CD4-positive, alpha-beta T cell treated with Interleukin-17A for 4 hours (primary cell): Measurements from ENCODE around the gene ITGB5.
"Not testable (repeated sequence)": the region's sequence is repeated elsewhere in the genome, so short reads cannot be mapped to it uniquely, and the experiment has no call there.

Source experiments
- DNase-seq: peaks from one replicate; pipeline ENCODE4 v3.0.0-alpha.2; 2020; ENCODE audit warnings: mixed read lengths

The ITGB5 gene

DNA sequence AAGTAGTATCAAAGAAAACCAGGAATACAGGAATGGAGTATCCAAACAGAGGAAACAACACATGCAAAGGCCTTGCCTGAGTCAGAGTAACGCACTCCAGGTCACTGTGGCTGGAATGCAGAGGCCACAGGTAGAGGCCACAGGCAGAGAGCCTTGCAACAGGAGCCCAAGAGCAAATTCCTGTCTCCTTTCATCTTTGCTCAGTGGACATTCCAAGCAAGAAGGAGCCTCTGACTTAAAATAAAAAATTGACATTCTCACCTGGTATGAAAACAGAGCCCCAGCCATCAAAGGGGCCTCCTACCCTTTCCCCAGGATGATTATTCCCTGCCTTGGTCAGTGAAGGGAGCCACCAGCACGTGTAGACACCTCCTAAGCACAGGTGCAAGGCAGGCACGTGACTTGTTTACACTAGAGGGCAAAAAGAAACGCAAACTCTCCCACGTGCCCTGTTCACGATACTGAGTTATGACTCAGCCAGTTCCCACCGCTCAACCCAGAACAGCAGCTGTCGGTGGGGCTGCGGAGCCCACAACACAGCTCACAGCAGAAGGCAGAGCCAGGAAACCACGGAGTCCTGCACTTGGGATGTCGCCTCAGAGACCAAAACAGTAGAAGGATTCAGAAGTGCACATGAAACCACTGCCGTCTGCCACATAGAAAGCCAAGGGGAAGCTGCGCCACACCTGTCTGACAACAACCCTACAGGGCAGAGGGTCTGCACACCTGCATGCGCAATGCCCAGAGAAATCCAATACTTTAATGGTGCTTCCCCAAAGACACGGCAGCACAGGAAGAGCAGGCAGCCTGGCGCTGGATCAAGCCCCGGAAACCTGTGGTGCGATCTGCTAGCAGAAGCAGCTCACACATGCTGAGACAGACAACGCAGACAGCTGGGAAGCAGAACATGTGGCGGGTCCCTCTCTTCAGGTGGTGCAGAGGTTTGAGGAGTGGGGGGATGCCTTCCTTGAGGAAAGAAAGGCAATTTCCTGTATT, 52.1 kb downstream of the ITGB5 start:
- peak; percentile 51 for DNase-seq

DNA sequence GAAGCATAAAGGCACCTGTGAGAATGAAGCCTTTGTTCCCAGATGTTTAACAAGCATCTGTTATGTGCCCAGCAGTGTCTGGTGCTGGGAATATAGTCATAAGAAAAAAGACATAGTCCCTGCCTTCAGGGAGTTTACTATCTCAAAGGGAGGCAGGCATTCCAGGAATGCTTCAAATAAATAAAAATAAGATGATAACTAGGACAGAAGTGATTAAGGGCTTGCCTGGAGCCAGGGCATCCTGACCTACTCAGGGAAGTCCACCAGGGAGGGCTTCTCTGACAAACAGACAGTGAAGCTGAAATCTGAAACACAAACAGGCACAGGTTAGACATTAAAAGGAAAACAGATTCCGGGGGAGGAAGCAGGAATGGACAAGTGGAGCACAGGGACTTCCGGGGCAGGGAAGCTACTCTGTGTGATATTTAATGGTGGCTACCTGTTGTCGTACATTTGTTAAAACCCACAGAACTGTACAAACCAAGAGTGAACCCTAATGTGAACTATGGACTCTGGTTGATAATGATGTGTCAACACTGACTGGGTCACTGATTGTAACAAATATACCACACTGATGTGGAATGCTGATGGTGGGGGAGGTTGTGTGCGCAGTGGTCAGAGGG, 53.3 kb downstream of the ITGB5 start:
- DNase-seq: no peak

DNA sequence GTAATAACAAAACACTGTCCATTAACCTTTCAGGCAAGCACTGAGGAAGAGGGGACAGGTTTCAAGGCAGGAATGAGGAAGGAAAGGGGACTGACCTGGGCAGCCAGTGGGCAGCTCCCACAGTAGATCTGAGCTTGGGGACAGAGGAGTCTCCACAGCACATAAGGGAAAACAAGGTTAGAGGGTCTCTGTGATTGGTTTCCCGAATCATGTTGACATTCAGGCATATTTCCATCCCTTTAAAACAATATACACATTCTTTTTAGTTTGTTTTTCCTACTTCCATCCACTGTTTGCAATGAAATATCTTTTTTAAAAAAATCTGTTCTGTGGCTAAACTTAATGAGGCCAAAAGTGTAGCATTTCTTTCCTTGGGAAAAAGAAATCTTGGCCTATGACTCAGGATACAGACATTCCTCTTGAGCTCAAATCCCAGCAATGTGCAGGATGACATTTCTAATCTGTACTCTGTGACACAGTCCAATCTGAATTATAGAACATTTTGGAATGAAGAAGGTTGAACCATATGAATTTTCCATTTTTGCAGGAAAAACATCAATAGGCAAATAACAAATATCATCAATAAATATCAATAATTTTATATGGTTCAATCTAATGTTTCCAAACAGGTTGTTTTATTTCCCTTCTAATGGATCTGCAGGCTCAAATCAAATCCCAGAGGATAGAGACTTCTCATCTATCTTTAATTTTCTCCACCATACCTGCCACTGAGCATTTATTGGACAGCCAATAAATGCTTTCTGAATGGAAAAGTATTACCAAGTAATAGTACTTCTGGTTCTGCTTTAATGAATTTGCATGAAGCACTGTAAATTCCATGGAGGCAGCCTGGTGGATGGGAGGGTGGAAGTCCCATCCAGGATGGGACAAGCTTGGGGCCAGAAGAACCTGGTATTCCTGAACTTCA, 54.1 kb downstream of the ITGB5 start:
- DNase-seq: no peak

DNA sequence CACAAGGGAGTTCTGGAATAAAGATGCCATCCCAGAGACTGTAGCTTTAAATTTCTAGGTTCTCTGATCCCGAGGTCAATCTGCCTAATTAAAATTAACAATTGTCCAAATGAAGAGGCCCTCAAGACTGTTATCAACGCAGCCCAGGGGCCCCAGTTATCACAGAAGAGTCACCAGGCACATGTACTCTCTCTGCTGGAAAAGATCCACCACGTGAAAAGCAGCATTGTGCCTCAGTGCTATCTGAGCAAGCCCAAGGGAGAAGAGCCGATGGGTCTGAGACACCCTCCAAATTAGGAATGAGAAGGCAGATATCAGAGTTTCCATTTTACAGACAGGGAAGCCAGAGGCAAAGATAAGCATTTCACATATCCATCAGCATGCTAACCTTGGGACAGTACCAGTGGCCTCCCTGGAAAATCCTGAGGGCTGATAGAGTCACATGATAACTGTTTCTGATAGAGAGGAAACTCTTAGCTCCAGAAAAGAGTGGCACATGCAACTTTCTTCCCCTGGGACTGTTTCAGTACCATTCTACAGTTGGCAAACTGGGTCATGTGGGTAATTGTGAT, 55.5 kb downstream of the ITGB5 start:
- DNase-seq: no peak

DNA sequence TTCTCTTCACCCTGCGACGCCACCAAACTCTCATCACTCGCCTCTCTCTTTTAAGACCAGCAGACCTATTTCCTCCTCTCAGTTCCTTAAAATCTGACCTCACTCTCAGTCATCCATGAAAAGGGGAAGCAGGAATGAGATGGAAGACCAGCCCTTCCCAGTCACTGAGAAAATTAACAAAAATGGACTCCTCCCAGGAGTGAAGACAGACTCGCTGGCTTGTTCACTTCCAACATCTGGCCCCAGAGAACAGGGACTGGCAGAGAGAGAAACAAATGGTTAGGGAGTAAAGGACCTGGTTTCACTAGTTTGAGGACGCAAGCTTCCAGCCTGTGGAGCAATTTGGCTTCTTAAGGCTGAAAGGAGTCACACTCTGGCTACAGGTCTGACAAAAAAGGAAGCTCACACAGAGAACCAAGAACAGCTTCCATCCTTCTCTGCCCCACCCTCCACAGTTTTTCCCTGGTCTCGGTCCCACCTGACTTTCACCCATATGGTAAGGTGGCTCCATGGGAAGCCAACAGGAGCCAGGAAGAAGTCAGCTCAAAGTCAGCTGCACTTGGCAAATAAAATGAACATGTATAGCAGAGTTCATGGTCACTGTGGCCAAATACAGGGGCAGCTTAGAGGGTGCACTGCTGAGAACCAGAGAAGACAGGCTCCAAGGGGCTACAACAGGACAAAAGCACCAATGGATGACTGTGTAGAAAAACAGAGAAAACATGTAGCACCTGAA, 57.2 kb downstream of the ITGB5 start:
- no peak for DNase-seq

DNA sequence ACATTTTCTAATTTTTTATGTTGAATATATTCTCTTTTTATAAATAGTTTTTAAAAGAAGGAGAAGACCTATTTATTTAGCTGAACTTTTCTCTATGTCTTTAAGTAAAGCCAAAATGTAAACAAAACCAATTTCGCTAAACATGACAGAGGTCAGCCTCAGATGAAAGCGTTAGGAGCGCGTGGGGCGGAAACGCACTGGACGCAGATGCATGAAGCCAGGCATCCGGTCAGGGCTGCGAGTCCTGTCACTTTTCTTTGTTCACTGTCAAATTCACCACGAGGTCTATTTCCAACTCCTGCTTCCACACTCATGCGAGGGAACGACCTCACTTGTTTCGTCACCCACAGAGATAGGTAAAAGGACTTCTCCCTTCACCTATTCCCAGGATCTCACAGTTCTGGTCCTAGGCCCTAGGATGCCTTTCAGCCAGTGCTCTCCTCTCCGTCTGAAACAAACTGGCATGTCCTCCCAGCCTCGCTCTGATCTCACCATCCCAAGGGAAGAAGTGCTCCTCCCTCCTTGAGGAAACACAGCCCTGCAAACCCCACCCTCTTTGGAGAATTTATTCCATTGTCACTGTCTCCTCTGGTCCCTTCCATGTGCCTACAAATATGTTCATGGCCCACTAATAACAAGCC, 57.9 kb downstream of the ITGB5 start:
- no peak for DNase-seq

DNA sequence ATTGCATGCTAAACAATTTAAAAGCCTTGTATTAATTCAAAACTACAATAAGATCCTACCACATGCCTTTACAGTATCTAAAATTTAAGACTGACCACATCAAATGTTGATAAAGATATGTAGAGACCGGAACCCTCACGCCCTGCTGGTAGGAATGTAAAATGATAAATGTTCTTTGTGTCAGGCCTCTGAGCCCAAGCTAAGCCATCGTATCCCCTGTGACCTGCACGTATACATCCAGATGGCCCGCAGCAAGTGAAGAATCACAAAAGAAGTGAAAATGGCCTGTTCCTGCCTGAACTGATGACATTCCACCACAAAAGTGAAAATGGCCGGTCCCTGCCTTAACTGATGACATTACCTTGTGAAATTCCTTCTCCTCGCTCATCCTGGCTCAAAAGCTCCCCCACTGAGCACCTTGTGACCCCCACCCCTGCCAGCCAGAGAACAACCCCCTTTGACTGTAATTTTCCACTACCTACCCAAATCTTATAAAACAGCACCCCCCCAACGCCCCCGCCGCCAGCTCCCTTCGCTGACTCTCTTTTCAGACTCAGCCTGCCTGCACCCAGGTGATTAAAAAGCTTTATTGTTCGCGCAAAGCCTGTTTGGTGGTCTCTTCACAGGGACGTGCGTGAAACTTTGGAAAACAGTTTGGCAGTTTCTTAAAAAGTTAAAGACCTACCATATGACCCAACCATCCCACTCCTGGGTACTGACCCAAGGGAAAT, 59.5 kb downstream of the ITGB5 start:
- not testable (repeated sequence) for DNase-seq

DNA sequence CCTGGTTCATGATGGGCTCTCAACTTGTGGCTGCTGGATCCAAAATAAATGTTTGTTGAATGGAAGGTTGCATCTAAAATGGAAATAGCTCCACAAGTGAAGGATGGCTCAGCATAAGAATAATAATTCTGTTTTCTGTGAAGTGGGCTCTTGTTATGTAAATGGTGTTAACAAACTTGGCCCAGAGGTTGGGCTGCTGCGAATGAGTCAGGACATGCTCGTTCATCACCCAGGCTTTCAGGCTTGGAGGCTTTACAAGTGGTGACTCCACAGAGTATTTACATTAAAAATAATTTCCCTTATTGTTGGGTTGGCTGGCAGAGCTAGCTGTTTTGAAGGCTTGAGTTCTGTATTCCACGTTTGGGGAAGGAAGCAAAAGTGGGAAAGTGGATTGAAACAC, 60.5 kb downstream of the ITGB5 start:
- DNase-seq: no peak

DNA sequence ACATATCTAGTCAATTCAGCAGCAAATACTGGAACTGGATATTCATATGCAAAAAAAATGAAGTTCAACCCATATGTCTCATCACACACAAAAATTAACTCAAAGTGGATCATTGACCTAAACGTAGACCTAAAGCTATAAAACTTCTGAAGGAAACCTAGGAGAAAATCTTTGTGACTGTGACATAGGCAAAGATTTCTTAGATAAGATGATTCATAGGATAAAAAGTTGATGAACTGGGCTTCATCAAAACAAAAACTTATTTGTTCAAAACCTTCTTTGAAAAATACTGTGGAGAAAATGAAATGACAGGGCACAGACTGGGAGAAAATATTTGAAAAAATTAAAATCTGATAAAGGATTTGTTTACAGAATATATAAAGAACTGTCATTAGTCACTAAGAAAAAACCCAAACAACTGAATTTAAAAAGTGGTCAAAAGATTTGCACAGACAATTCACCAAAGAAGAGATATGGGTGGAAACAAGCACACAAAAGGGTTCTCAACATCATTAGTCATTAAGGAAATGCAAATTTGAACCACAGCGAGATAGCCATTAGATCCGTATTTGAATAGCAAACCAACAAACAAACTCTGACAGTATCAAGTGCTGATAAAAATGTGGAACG, 62.8 kb downstream of the ITGB5 start:
- DNase-seq: no peak

DNA sequence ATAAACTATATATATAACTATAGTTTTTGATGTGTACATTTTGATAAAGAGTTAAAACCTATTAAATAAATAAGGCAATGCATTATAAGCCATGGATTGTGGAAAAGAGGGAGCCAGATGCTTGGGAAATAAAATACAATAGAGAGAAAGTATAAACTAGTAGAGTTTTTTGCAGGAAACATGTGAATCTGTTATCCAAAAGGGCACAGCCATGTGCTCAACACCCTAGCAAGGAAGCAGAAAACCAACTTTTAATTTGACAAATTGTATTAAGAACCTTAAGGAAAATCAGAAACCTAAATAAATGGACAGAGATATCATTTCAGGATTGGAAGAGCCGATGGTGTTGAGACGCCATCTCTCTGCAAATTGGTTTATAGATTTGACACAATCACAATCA, 63.5 kb downstream of the ITGB5 start:
- no peak for DNase-seq

DNA sequence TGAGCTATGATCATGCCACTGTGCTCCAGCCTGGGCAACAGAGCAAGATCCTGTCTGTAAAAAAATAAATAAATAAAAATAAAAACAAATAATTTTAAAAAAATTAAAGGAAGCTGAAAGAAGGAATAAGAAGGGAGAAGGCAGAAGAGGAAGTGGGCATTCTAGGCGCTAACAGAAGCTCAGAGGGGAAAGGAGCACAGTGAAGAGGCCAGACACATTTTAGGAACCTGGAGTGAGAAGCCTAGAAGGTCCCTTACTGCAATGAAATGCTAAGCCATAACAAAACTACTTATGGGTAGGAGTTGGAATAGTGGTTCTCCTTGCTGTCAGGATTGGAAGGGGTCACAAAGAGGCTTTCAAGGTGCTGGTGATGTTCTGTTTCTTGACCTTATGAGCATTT, 64.0 kb downstream of the ITGB5 start:
- no peak for DNase-seq

DNA sequence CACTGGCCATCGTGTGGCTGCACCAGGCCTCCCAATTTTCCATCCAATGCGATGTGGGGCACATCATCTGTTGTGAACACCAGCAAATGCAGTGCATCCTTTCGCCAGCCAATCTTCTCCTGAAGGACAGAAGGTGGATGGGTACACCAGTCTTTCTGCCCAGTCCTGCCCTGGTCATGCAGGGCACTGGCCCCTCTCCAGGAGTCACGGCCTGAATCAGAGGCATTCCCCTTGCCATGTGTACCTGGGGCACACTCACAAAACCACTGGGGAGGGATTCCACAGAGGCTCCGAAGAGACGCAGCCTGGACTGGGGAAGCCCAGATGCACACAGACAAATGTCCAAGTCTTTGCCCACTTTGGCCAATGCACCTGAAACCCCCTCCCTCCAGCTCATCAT, 65.8 kb downstream of the ITGB5 start:
- DNase-seq: no peak

DNA sequence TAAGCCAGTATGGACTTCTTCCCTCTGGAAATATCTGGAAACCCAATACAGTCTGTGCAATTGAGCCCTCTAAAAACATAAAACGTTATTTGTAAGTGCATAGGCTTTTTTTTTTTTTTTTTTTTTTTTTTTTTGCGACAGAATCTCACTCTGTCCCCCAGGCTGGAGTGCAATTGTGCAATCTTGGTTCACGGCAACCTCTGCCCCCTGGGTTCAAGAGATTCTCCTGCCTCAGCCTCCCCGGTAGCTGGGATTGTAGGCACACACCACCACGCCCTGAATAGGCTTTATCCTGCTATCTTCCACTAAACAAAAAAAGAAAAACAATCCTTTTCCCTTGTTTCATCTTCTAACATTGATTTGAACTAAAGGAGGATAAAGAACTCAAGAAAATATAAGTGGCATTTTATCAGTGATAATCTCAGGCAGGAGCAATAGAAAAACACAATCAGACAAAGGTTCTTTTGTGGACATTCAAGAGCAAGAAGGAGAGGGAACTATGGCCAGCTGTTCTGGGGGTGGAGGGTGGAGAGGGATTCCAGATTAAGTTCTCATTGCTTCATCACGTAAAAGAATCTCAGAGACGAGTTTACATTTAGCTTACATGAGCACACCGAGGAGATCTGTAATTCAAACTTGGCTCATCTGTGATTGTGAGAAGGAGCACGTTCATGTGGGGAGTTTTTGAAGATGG, 68.6 kb downstream of the ITGB5 start:
- DNase-seq: no peak

DNA sequence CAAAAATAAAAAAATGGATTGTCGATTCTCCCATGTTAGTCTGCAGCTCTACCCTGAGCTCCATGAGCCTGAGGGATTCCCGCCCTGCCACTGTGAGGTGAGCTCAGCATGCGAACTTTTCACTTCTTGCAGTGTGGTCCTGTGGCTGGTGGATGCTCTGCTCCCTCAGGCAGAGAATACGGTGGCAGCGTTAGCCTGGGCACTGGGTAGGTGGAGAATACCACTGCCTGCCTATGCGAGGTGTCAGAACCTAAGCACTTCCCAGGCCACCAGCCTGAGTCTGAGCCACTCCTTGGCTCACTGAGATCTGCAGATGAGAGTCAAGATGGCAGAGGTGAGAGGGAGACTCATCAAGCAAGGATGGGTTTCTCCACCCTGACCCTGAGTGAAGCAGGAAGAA, 70.1 kb downstream of the ITGB5 start:
- no peak for DNase-seq

DNA sequence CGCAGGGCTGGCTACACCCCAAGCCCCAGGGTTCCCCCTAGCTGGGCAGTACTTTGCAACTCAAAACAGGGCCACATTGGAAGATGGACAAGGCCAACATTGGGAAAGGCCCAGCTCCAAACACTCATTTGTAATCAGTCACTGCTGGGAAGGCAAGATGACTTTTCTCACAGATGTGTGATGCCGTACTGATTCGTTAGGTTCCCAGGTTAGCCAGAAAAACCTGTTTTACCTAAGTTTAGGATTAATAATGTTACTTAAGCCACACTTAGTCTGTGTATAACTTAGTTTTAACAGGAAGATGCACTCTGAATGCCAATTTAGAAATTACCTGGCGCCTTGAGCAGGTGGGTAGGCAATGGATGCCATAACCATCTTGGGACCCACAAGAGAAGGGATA, 71.0 kb downstream of the ITGB5 start:
- DNase-seq: no peak

DNA sequence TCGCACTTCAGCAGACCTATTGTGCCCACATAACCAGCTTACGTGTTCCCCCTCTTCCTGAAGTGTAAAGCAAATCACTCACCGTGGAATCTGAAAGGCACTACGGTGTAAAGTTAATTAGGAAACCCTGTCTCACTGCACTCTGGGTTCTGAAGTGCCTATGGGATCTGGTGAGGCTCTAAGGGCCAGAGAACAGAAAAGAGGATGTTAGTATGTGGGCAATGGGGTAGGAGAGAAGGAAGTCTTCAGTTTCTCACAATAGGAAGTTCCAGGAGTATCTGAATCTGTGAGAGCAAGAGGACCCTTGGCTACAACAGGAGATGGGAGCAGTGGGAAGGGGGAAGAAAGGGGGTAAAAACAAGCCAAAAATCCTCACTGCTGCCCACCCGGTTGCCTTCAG, 71.4 kb downstream of the ITGB5 start:
- no peak for DNase-seq

DNA sequence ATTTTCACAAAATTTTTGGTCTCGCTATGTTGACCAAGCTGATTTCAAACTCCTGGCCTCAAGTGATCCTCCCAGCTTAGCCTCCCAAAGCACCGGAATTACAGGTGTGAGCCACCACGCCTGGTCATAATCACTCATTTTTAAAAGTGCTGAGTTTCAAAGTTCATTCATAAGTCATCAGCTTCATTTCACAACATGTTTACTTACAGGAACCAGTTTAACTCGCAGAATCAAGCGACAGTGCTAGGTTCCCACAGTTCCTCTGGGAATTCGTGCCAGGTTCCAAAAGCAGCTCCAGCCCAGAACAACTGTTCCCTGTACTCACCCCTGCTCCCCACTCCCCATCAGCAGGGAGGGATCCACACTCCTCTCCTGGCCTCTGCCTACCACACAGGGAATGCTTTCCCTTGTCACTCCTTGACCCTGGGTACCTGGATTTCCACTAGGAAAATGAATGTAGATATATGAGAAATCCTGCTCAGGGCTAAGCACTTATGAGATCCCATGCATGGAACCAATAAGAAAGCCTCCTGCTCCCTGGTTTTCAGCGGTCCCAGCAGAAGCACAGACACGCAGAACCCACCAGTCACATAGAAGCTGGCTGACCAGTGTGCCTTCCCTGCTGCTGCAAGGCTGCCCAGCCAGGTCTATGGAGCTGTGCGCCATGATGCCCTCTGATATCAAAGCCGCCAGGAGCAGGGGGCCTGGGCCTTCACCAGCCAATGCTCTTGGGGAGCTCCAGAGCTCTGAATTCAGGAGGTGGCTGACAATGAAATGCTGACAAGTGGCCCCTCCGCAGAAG, 72.3 kb downstream of the ITGB5 start:
- DNase-seq: no peak

DNA sequence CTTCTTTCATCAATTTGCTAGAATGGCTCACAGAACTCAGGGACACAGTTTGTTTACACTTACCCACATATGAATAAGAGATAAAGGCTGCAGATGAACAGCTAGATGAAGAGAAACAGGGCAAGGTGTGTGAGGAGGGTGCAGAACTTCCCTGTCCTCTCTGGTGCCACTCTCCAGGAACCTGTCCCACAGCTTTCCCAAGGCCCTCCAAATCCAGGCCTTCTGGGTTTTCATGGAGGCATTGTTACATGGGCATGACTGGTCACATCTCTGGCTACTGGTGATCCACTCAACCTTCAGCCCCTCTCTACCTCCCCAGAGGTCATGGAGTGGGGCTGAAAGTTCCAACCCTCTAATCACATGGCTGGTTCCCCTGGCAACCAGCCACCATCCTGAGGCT, 73.6 kb downstream of the ITGB5 start:
- no peak for DNase-seq
